HepG2 (cell line): ENCODE measurements around the gene SLC35F1. TPM values are rescaled to one million over a fixed set of nuclear protein-coding genes. Genes with fewer than 3 reads are reported as not detected.

Source experiments
- ATAC-seq: fragments of 200-7000 bp; cut with Tn5 transposase; 3 replicates; pipeline ENCODE4 v1.9.1; 2020; ENCODE audit warnings: mild to moderate bottlenecking, moderate library complexity
- BruUV-seq: library from RNA; stranded (reverse); fragments of 400-500 nt; replicated peaks from 2 replicates; lab custom pipeline; 2021; lab: Mats Ljungman, UMichigan
- CTCF ChIA-PET: fragments of 300-600 bp; formaldehyde crosslinking; extraction: SDS; loops from one replicate; lab custom pipeline; 2021; ENCODE audit warnings: low total read pairs, inconsistent platforms, low intra/inter-chr PET ratio; lab: Yijun Ruan, JAX
- POLR2A ChIA-PET: fragments of 350-600 bp; sonication (Branson Sonifier 250); formaldehyde crosslinking; loops from one replicate; lab custom pipeline; 2020; ENCODE audit warnings: antibody characterized with exemption, inconsistent platforms; lab: Yijun Ruan, JAX
- DNase-seq: peaks from one replicate; pipeline ENCODE4 v3.0.0-alpha.2; 2015; ENCODE audit warnings: low spot score
- FAIRE-seq: peaks from 3 replicates; lab custom pipeline; 2011; peaks lifted over from hg19 to GRCh38; lab: Jason Lieb, UNC
- H2AFZ ChIP-seq: one replicate; pipeline ENCODE4 v1.6.1; 2011; ENCODE audit warnings: low read length, inconsistent platforms
- H3K27ac ChIP-seq: fragments of 300-600 bp; 3 replicates; pipeline ENCODE4 v1.8.0; 2011; ENCODE audit warnings: mixed run types, mild to moderate bottlenecking, mixed read lengths, low read length, inconsistent platforms; ENCODE audit not compliant: insufficient read depth; ENCODE audit errors: extremely low read length
- H3K27me3 ChIP-seq, 2 experiments: fragments of 200-600 bp in 1 of 2; 2 replicates in 1 of 2; 3 replicates in 1 of 2; pipeline versions ENCODE4 v1.6.0 to v1.8.0; 2011; ENCODE audit warnings: low read length in 2 of 2, mild to moderate bottlenecking in 2 of 2, moderate library complexity in 2 of 2, inconsistent platforms in 1 of 2; ENCODE audit not compliant: insufficient read depth in 2 of 2, control insufficient read depth in 1 of 2
- H3K36me3 ChIP-seq, 2 experiments: fragments of 200-600 bp in 1 of 2; replicated peaks in 1 of 2; 2 replicates in 1 of 2; 3 replicates in 1 of 2; pipeline versions ENCODE4 v1.5.1 to v1.8.0; 2011; ENCODE audit warnings: low read length in 2 of 2, inconsistent platforms in 1 of 2; ENCODE audit not compliant: insufficient read depth in 2 of 2, control insufficient read depth in 1 of 2
- H3K4me1 ChIP-seq: 2 replicates; pipeline ENCODE4 v1.5.1; 2012; ENCODE audit warnings: low read length, inconsistent platforms; ENCODE audit not compliant: insufficient read depth
- H3K4me2 ChIP-seq: 2 replicates; pipeline ENCODE4 v1.6.0; 2011; ENCODE audit warnings: low read depth, low read length, inconsistent platforms
- H3K4me3 ChIP-seq, 3 experiments: fragments of 200-600 bp in 1 of 3; sonication (generic), shearing (Covaris generic) in 1 of 3; replicated peaks in 1 of 3; 2 replicates each; pipeline ENCODE4 v1.5.1; 2011 to 2016; ENCODE audit warnings: low read length in 3 of 3, inconsistent platforms in 2 of 3, low read depth in 2 of 3, mild to moderate bottlenecking in 2 of 3, control low read depth in 1 of 3, mixed read lengths in 1 of 3; ENCODE audit not compliant: insufficient read depth in 1 of 3
- H3K79me2 ChIP-seq: one replicate; pipeline ENCODE4 v1.6.1; 2011; ENCODE audit warnings: low read length, inconsistent platforms; ENCODE audit not compliant: insufficient read depth
- H3K9ac ChIP-seq: 2 replicates; pipeline ENCODE4 v1.6.0; 2011; ENCODE audit warnings: mild to moderate bottlenecking, low read depth, low read length, inconsistent platforms; ENCODE audit not compliant: insufficient read depth
- H3K9me3 ChIP-seq: 2 replicates; pipeline ENCODE4 v1.5.1; 2012; ENCODE audit warnings: mild to moderate bottlenecking, low read length
- H4K20me1 ChIP-seq: 2 replicates; pipeline ENCODE4 v1.6.0; 2011; ENCODE audit warnings: inconsistent platforms, mild to moderate bottlenecking, low read length, moderate library complexity; ENCODE audit not compliant: insufficient read depth
- ARHGAP35 ChIP-seq: sonication (generic); formaldehyde crosslinking; IDR thresholded peaks from 2 replicates; pipeline ENCODE4 v1.9.0; 2022; ENCODE audit warnings: mild to moderate bottlenecking, inconsistent platforms, moderate library complexity, missing genetic modification reagents, borderline replicate concordance
- CEBPB ChIP-seq: IDR thresholded peaks from 2 replicates; pipeline ENCODE4 v1.6.1; 2011; ENCODE audit warnings: low read depth, low read length, improper control_type of control experiment, borderline replicate concordance
- KDM1A ChIP-seq: IDR thresholded peaks from 2 replicates; pipeline ENCODE4 v1.6.1; 2016; ENCODE audit warnings: missing compliant biosample characterization
- REPIN1 ChIP-seq: sonication (generic); formaldehyde crosslinking; IDR thresholded peaks from 2 replicates; pipeline ENCODE4 v1.8.0; 2022; ENCODE audit warnings: missing genetic modification reagents, low read depth, mild to moderate bottlenecking, borderline replicate concordance
- RERE ChIP-seq: IDR thresholded peaks from 2 replicates; pipeline ENCODE4 v1.6.1; 2016; ENCODE audit warnings: low read depth, missing genetic modification reagents, missing compliant biosample characterization
- RXRA ChIP-seq: sonication (generic); formaldehyde crosslinking; IDR thresholded peaks from 2 replicates; pipeline ENCODE4 v1.5.1; 2020; ENCODE audit warnings: missing genetic modification reagents
- STAG1 ChIP-seq: sonication (generic); formaldehyde crosslinking; IDR thresholded peaks from 2 replicates; pipeline ENCODE4 v1.4.0; 2020; ENCODE audit warnings: missing genetic modification reagents
- ZHX2 ChIP-seq, 2 experiments: sonication (generic) in 1 of 2; formaldehyde crosslinking in 1 of 2; IDR thresholded peaks; 2 replicates each; pipeline versions ENCODE4 v1.6.1 to v1.9.0; 2014 to 2022; ENCODE audit warnings: antibody characterized with exemption in 1 of 2, borderline replicate concordance in 1 of 2, inconsistent platforms in 1 of 2, low read depth in 1 of 2, missing genetic modification reagents in 1 of 2
- WGBS: methylation state at CpG from one replicate; pipeline ENCODE4 v1.1.6; 2017; ENCODE audit warnings: low lambda C conversion rate; 5-methylcytosine and 5-hydroxymethylcytosine counted together
- in situ Hi-C: cut with HindIII; loops from 2 replicates; pipeline ENCODE4 v1.10.0; 2017; ENCODE audit warnings: low pct_unique_long_range_greater_than_20kb; ENCODE audit not compliant: extremely low pct_ligation_motif_present
- intact Hi-C: fragments of 100-400 bp; cut with micrococcal nuclease; formaldehyde crosslinking; loops from one replicate; pipeline ENCODE4 v1.10.0; 2022; ENCODE audit not compliant: unreplicated experiment
- polyA plus RNA-seq, 8 experiments: library from polyadenylated mRNA; depleted of rRNA in 3 of 8; stranded (reverse) in 7 of 8; unstranded in 1 of 8; fragments of >200 nt; fragmentation: Illumina TruSeq in 4 of 8; extraction: Trizol in 4 of 8; gene quantifications; 2 replicates each; pipeline versions ENCODE4 v1.2.1 to v1.2.3, GENCODE V29; 2011 to 2016; ENCODE audit warnings: low read depth in 4 of 8, missing spikeins in 1 of 8, mixed read lengths in 1 of 8; ENCODE audit not compliant: insufficient read depth in 1 of 8
- total RNA-seq, 5 experiments: library from RNA; depleted of rRNA; stranded (reverse); fragments of >200 nt; fragmentation: Illumina TruSeq; extraction: Trizol; gene quantifications; 2 replicates each; pipeline ENCODE4 v1.2.3, GENCODE V29; 2016; ENCODE audit warnings: low read depth in 1 of 5
- TF ChIP-seq, protein P1 (sequence below): sonication (generic); formaldehyde crosslinking; IDR thresholded peaks from 2 replicates; pipeline ENCODE4 v1.8.0; 2022; ENCODE audit warnings: mild to moderate bottlenecking, missing genetic modification reagents; ENCODE audit not compliant: insufficient replicate concordance

The SLC35F1 gene
- total and polyA plus RNA-seq, 2 of the 13 experiments (the other 11 are each of a cell fraction or from before 2014, with no cell fraction given) = 0.01 TPM; not detected in 1

DNA sequence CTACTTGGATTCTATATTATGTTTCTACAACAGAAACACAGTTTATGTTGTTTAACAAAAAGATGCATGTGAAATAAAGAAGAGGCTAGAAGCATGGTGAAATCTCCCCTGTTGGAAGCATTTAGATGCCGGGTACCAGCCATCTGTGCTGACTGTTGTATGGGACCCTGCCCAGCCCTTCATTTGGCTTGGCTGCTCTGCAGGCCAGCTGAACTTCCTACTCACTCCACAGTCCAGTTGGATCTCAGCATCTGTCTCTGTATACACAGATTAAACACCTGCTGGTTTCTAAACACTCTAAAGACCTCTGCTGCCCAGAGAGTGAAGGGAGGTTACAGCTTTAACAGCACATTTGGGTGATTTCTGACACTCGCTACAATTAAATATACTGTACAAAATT, 228.3 kb downstream of the SLC35F1 start (continued):
- TF ChIP-seq, protein P1, sequence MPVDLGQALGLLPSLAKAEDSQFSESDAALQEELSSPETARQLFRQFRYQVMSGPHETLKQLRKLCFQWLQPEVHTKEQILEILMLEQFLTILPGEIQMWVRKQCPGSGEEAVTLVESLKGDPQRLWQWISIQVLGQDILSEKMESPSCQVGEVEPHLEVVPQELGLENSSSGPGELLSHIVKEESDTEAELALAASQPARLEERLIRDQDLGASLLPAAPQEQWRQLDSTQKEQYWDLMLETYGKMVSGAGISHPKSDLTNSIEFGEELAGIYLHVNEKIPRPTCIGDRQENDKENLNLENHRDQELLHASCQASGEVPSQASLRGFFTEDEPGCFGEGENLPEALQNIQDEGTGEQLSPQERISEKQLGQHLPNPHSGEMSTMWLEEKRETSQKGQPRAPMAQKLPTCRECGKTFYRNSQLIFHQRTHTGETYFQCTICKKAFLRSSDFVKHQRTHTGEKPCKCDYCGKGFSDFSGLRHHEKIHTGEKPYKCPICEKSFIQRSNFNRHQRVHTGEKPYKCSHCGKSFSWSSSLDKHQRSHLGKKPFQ = no peak
- no peak for TF ChIP-seq RXRA (CRISPR knock-in tag)

DNA sequence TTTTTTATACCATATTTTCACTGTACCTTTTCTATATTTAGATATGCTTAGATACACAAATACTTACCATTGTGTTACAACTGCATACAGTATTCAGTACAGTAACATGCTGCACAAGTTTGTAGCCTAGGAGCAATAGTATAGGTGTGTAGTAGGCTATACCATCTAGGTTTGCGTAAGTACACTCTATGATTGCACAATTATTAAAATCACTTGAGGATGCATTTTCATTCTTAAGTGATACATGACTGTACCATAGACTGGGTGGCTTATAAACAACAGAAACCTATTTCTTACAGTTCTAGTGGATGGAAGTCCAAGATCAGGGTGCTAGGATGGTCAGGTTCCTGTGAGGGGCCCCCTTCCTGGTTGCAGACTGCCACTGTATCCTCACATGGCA, 234.1 kb downstream of the SLC35F1 start:
- TF ChIP-seq ZHX2 (IDR thresholded peaks at IDR 0.05; ENCODE audit: low read depth) (no peak), ZHX2 (CRISPR knock-in tag; IDR thresholded peaks at IDR 0.05; ENCODE audit: borderline replicate concordance) (no peak), STAG1 (CRISPR knock-in tag) (no peak), ARHGAP35 (CRISPR knock-in tag) (no peak), KDM1A (CRISPR knock-in tag) (no peak), RERE (no peak), CEBPB (peak; percentile 80), REPIN1 (CRISPR knock-in tag) (no peak)
- H2AFZ ChIP-seq = no peak overlapping the region
- H3K4me1 ChIP-seq = no peaks in the 10 kb centered on the region
- ChIA-PET CTCF (no interaction called here), POLR2A (no interaction called here)
- no peak overlapping the region for H3K4me3 ChIP-seq
- no TSS peak for BruUV-seq
- no peak overlapping the region for H3K4me2 ChIP-seq
- H4K20me1 ChIP-seq = no peaks in the 10 kb centered on the region
- no peaks in the 10 kb centered on the region for H3K79me2 ChIP-seq
- no peaks in the 10 kb centered on the region for H3K9me3 ChIP-seq
- in situ Hi-C loops (no loop called here), intact Hi-C loops (no loop called here)
- H3K27me3 ChIP-seq = no peaks in the 10 kb centered on the region
- ATAC-seq (no peak), DNase-seq (no peak), FAIRE-seq (no peak)
- H3K9ac ChIP-seq = no peak overlapping the region
- H3K27ac ChIP-seq = no peak overlapping the region
- 76% methylated on average over 1 of the region's 1 CpG for WGBS
- H3K36me3 ChIP-seq = no peaks in the 10 kb centered on the region
